GM21360 (cell line): Measurements from ENCODE around the gene ERLIN1.
A peak's percentile ranks its signal among the peaks of the same experiment; 100 is the strongest.

Experiments used
- ATAC-seq: cut with Tn5 transposase; IDR thresholded peaks from one replicate; pipeline ENCODE4 v1.9.1; 2021; ENCODE audit warnings: mild to moderate bottlenecking, moderate library complexity; ENCODE audit not compliant: unreplicated experiment

ERLIN1 gene

GRCh38 chr10:100185364-100186252 is at the start of gene ERLIN1:
ERLIN1 (minus strand) TSS chr10:100186029; CDS start chr10:100185626, 403 bp downstream.
- ATAC-seq: peak; percentile 75

- no peak for ATAC-seq
These were observed 46.3 kb upstream of the ERLIN1 start for GRCh38 chr10:100232101-100232500.

DNA sequence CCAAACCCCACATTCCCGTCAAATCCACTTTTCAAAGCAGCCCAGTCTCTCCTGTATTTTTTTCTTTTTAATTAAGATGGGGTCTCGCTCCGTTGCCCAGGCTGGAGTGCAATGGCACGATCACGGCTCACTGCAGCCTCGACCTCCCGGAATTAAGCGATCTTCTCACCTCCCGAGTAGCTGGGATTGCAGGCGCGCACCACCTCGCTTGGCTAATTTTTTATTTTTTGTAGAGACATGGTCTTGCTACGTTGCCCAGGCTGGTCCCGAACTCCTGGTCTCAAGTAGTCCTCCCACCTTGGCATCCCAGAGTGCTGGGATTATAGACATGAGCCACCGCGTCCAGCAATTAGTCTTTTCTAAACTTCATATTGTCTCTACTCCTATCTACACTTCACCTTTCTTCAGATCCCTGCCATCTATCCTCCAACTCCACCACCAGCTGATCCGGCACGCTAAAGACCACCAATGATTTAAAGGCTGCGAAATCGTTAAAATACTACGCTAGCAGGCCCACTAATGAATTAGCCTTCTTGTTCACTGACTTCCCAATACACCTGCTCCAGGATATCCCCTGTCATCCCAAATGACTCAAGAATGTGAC is 44.1 kb upstream of the ERLIN1 start:
- ATAC-seq: no peak

DNA sequence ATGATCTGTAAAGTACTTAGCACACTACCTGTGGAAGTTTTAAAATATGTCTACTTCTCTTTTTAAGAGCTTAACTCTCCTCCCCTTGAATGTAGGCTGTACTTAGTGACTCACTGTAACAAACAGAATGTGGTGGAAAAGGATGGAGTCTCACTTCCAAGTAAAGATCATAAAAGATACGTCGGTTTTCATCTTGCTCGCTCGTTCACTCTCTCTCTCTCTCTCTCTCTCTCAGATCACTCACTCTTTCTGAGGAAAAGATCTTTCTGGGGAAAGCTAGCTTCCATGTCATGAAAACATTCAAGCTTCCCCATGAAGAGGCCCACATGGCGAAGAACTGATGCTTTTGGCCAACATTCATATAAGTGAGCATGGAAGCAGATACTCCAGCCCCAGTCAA is 38.0 kb upstream of the ERLIN1 start:
- no peak for ATAC-seq

- ATAC-seq: no peak
These were observed 36.7 kb upstream of the ERLIN1 start for GRCh38 chr10:100222529-100222928.

DNA sequence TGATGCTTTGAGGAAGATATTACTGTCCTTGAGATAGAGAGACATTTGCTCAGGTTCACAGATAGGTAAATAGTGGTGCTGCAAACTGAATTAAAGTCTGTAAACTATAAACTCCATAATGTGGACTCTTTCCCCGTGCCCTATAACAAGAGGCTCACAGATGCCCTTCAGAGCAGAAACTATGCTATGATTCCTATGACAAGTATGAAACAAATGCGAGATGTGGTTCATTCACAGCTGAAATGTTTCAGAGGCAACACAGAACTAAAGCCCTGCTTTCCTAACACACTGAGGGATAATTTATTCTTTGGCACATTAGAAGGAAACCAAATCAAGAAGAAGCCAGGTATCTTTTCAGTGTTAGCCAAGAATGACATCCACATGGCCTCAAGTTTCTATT is 30.2 kb upstream of the ERLIN1 start:
- ATAC-seq: no peak

DNA sequence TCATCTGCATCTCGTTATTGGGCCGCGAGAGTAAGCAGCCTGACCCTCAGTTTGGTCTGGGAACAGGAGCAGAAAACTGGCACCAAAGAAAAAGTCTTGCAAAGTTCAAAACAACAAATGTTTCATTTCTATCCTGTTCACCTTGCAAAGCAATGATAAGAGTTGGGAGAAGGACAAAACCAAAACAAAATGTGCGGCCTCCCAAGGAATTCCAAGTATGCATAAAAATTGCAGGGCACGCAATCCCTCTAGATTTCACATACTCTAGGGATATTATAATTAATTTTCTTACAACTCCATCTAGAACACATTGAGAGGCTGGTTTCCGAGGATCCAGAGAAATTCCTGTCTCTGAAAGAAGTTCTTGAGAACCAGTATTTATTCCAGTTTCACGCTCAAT is 23.5 kb upstream of the ERLIN1 start:
- no peak for ATAC-seq

- ATAC-seq: no peak
These were observed 22.4 kb upstream of the ERLIN1 start for GRCh38 chr10:100208276-100208675.

DNA sequence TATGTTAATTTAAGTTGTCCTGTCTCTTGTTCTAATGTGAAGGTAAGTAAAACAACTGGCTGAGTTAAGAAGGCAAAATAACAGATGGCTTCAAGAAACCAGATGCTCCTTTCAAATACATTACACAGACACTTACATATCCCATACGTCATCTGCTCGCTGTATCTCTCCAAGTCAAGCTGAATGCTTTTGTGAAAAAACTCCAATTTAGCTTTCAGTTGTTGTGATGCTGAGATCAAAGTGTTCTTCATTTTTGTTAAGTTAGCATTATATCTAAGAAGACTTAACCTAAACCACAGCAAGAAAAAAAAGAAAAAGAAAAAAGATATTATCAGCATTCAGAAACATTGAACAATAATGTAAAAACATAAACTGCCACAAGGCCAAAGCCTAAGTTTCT is 18.5 kb upstream of the ERLIN1 start:
- no peak for ATAC-seq

DNA sequence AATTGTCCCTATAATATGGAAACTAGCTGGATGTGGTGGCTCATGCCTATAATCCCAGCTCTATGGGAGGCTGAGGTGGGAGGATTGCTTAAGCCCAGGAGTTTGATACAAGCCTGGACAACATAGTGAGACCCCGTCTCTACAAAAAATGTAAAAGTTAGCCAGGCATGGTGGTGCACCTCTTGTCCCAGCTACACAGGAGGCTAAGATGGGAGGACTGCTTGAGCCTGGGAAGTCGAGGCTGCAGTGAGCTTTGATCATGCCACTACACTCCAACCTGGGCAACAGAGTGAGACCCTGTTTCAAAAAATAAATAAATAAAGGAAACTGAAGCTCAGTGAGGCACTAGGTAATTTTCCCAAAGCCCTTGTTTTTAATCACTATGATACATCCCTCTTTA is 15.7 kb upstream of the ERLIN1 start:
- ATAC-seq: no peak

DNA sequence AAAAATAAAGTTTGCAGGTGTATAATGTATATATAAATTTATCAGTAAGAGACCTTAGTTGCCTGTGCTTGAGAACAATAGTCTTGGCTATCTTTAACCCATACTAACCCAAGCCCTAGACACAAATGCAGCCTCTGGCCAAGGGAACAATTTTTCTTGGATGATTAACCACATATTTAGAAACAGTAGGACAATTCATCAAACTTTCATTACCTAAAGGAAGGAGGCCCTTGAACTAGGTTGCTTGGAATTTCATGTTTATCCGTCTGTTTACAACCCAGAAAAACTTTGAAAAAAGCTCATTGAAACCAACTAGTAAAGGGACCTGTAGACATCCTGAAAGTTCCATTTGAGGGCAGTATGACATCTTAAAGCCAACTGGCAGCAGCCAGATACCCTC is 8.9 kb upstream of the ERLIN1 start:
- ATAC-seq: no peak

DNA sequence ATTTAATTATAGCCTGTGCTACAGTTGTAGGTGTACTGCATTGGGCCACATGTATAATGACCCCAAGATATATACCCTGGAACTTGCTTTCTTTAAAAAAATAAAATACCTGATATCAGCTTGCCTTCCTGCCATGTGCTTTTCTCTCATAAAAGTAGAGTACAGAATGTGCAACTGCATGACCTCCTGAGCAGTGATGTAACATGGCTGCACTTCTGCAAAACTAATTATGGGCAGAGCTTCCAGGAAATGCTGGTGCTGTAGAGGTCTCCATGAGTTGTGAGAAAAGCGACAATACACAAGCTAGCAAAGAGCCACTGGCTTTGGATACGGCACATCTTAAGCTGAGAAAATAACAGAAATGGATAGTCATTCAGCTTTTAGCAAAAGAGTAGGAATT is 6.5 kb upstream of the ERLIN1 start:
- ATAC-seq: no peak

DNA sequence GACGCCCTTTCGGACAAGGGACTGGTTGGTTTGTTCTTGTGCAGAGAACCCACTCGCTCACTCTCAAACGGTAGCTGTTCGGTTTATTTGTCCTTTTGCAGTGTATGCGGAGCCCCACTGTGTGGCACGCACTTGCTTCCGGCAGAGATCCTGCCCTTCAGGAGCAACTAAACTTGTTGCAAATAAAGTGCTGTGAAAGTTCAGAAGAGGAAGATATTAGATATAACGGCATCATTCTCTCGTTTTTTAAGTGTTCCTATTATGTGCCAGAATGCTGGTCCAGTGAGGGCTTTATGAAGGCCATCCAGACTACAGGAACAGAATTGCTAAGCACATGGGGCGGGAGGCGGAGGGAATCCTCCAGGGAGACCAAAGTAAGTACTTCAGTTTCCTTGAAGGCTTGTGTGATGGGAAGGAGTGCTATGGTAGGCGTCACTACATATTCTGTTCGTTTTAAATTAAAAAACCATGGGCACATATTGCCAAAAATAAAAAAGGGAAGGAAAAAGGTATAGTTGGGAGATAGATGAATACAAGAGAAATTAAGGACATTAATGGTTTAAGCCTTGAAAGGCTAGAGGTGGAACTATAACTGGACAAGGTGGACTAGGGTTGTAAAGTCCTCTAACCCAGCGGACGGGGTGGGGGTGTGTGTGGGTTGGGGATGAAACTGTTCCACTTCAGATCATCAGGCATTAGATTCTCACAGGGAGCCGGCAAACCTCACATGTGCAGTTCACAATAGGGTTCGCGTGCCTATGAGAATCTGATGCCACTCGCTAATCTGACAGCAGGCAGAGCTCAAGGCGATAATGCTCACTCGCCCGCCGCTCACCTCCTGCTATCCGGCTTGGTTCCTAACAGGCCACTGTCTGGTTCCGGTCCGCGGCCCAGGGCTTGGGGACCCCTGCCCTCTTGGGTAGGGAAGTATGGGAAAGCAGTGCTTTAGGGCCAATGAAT is 704 bp upstream of the ERLIN1 start:
- ATAC-seq: peak; percentile 37

- ATAC-seq: no peak
These were observed 989 bp downstream of the ERLIN1 start for GRCh38 chr10:100184840-100185239.

GRCh38 chr10:100184426-100184825 is 1.4 kb downstream of the ERLIN1 start:
- ATAC-seq: no peak

- no peak for ATAC-seq
These were observed 2.3 kb downstream of the ERLIN1 start for GRCh38 chr10:100183481-100183880.

DNA sequence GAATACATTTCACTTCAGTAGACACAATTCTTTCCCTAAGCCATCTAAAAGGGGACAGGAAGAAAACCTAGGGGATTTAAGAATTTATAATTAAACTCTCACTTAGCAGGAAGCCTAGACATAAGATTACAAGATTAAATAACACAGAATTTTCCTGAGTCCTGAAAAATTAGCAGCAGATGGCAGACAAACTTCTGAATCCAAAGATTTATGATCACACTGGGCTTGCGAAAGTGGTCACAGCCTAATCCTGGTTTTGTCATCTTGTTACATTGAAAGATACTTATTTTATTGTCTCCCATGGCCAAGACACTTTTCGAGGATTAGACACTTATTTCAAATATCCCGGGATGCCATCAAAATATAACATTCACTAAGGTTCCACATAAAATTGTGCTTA is 2.9 kb downstream of the ERLIN1 start:
- ATAC-seq: no peak

GRCh38 chr10:100182281-100182680 is 3.5 kb downstream of the ERLIN1 start:
- no peak for ATAC-seq

DNA sequence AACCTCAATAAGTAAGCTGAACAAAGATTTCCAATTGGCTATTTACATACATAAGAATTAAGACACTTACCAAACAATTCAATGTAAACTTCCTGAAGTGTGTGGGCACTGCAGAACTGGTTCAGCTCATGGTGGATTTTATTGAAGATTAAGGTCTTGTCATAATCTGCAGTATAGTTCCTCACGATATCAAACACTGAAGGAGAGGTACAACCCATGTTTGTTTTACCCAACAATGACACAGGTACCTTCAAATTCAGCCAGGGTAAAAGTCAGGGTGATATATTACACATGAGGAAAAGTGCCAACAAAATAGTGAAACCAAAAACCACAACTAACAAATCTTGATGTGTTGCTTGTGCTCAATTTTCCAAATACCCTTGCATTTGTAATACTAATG is 10.0 kb downstream of the ERLIN1 start:
- no peak for ATAC-seq

DNA sequence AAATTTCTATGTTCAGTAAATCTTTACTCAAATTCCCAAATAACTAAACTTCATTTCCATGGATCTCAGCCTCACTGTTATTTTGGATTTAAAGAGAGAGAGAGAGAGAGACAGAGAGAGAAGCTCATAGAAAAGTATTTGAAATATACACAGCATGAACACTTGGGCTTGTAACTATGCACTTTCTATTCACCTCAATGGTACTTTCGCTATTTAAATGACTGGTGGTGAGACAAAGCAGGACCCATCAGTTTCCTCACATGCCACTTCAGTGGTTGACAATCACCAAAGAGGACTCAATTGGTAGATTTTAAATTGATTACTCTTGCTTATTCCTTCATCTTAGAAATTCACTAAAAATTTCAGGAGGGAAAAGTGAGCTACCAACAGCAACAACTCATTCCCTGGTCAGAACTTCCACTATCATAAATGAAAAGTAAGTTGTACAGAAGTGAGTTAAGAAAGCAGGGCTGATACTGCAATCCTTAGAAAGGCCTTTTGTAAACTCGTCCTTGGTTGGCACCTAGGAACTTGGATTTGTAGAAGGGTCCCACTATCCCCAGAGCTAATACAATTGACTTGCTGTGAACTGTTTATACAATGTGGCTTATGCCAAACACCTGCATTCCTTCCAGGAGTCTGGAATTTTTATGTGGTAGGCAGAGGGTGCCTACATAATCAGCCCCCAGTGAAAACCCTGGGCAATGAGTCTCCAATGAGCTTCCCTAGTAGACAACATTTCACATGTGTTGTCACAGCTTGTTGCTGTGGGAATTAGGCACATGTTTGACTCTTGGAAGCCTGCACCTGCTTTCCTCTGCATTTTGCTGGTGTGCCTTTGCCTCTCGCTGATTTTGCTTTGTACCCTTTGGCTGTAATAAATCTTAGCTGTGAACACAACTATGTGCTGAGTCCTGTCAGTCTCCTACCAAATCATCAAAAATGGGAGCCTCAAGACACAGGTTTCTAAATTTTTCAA is 10.8 kb downstream of the ERLIN1 start:
- ATAC-seq: peak; percentile 85
